Measurements from ENCODE around the gene NCLN.
"Not testable (repeated sequence)": the region's sequence is repeated elsewhere in the genome, so short reads cannot be mapped to it uniquely, and the experiment has no call there.

NCLN gene

GRCh38 chr19:3229888-3230496 is 44.3 kb downstream of the NCLN start:
- DNase-seq = no peak

DNA sequence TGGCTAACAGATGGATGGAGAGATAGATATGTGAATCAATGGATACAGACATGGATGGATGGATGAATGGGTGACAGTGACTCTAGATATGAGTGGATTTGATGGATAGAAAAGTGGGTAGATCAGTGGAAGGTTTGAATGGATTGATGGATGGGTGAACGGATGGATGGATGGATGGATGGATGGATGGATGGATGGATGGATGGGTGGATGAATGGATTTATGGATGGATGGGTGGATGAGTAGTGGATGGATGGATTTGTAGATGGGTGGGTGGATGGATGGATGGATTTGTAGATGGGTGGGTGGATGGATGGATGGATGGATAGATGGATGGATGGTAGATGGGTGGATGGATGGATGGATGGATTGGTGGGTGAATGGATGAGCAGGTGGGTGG is 45.6 kb downstream of the NCLN start:
- DNase-seq = no peak

DNA sequence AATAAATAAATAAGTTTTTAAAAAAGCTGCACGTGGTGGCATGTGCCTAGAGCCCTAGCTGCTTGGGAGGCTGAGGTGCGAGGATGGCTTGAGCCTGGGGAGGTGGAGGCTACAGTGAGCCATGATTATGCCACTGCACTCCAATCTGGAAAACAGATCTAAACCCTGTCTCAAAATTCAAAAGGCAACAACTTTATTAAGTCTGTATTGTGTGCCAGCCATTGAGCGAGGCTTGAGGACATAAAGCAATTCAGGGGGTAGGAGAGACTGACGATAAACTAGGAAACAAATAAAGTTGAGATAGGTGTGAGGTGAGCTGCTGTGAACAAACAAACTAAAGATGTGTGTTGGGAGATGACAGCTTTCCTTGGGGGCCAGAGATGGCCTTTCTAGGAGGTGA is 47.4 kb downstream of the NCLN start:
- no peak for DNase-seq

GRCh38 chr19:3233831-3234230 is 48.1 kb downstream of the NCLN start:
- DNase-seq = no peak

DNA sequence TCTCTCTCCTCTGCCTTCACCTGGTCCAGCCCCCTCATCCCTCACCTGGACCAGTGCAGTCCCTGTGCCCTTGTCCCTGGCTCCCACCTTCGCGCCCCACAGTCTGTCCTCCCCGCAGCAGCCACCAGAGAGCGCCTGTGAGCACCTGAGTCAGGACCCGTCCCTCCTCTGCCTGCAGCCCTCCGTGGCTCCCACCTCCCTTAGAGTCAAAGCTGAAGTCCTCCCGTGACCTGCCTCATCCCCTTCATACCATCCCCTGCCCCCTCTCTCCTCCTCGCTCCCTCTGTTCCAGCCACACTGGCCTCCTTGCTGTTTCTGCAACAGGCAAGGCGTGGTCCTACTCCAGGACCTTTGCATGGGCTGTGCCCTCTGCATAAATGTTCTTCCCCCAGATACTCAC is 49.1 kb downstream of the NCLN start:
- peak; percentile 66 for DNase-seq

GRCh38 chr19:3235604-3236003 is 49.9 kb downstream of the NCLN start:
- not testable (repeated sequence) for DNase-seq

- DNase-seq = no peak
These were observed 50.5 kb downstream of the NCLN start for GRCh38 chr19:3236272-3236671.

DNA sequence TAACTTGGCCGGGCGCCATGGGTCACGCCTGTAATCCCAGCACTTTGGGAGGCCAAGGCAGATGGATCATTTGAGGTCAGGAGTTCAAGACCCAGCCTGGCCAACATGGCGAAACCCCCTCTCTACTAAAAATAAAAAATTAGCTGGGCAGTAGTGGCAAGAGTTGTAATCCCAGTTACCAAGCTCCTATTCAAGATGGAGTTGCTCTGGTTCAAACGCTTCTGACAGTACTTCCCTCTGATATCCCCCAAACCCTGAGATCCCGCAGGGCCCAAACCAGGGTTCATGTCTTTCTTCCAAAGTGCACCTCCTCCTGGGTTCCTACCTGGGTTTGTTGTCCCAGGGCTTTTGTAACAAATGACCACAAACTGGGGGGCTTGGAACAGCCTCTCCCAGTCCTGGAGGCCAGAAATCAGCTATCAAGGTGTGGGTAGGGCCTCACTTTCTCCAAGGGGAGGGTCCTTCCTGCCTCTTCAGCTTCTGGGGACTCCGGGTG is 52.4 kb downstream of the NCLN start:
- no peak for DNase-seq

DNA sequence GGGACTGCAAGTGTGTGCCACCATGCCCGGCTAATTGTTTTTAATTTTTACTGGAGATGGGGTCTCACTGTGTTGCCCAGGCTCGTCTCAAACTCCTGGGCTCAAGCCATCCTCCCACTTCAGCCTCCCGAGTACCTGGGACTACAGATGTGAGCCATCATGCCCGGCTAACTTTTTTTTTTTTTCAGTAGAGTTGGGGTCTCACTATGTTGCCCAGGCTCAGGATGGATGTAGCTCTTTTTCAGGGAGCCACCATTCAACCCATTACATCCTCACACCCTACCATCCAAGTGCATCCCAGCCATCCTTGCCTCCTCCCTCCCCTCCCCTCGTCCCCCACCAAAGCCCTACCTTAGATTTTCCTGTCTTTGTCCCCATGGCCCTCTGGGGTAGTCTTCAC is 53.6 kb downstream of the NCLN start:
- no peak for DNase-seq

DNA sequence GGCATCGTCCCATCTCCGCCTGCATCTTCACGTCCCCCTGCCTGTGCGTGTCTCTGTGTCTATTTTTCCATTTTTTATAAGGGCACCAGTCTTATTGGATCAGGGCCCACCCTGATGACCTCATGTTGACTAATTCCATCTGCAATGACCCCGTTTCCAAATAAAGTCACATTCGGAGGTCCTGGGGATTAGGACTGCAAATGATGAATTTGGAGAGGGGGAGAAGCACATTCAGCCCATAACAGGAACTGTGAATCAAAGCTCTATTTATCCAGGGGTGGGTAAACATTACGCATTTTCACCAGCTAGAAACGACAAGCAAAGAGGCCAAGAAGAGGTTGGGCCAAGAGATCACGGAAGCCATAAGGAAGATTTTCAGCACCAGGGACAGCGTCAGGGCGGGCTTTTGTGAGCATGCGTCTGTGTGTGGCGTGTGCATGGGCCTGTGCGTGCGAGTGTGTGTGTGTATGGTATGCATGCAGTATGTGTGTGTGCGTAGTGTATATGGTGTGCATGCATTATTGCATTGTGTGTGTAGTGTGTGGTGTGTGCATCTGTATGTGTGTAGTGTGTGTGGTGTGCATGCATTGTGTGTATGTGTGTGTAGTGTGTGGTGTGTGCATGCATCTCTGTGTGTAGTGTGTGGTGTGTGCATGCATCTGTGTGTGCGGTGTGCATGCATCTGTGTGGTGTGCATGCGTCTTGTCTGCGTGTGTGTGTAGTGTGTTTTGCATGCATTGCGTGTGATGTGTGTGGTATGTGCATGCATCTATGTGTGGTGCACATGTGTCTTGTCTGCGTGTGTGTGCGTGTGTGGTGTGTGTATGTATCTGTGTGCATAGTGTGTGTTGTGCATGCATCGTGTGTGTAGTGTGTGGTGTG is 58.3 kb downstream of the NCLN start:
- DNase-seq = peak; percentile 72

DNA sequence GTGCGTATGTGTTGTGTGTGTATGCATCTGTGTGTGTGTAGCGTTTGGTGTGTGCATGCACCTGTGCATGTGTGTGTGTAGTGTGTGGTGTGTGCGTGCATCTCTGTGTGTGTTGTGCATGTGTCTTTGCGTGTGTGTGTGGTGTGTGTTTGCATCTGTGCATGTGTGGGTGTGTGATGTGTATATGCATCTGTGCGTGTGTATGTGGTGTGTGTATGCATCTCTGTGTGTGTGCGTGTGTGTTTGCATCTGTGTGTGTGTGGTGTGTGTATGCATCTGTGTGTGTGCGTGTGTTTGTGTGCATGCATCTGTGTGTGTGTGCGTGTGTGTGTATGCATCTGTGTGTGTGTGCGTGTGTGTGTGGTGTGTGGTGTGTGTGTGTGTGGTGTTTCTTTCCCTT is 59.3 kb downstream of the NCLN start:
- no peak for DNase-seq

DNA sequence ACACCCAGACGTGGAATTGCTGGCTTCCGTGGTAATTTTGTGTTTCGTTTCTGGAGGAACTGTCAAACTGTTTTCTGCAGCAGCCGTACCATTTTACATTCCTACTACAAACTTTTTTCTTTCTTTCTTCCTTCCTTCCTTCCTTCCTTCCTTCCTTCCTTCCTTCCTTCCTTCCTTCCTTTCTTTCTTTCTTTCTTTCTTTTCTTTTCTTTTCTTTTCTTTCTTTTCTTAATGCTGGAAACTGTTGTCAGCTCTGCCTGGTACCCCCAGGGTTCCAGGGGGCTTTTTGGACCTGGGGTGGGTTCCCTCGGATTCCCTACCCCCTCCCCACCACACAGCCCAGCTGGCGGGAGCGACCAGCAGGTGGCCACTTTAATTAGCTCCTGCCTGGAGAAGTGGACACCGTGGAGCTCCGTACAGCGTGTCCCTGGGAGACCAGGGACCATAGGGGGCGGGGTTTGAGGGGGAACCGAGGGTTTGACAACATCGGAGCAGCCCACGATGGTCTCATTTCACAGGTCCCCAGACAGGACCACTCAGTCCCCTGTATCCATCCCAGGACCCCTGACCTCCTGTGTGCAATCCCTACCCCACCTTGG is 63.1 kb downstream of the NCLN start:
- no peak for DNase-seq

DNA sequence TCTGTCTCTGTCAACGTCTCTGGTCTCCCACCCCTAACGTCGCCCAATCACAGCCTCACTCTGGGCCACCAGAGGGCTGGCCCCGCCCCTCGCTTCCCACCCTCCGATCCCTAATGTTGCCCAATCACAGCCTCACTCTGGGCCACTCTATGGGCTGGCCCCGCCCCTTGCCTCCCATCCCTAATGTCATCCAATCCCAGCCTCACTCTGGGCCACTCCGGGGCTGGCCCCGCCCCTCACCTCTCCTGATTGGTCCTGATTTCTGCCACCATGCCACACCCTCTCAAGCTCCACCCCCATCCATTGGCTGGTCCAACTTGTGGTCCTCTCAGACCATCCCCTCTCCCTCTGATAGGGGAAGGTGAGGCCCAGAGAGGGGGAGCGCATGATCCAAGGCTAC is 63.7 kb downstream of the NCLN start:
- DNase-seq = peak; percentile 53

DNA sequence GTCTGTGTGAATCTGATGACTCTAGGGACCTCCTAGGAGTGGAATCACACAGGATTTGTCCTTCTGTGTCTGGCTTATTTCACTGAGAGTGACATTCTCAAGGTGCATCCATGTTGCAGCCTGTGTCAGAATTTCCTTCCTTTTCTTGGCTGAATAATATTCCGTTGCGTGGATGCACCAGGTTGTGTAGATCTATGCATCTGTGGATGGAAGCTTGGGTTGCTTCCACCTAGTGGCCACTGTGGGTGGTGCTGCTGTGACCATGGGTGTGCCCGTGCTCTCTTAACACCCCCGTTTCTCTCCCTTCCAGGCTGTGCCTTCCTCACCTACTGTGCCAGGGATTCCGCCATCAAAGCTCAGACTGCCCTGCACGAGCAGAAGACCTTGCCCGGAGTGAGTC is 64.9 kb downstream of the NCLN start:
- DNase-seq = peak; percentile 67

DNA sequence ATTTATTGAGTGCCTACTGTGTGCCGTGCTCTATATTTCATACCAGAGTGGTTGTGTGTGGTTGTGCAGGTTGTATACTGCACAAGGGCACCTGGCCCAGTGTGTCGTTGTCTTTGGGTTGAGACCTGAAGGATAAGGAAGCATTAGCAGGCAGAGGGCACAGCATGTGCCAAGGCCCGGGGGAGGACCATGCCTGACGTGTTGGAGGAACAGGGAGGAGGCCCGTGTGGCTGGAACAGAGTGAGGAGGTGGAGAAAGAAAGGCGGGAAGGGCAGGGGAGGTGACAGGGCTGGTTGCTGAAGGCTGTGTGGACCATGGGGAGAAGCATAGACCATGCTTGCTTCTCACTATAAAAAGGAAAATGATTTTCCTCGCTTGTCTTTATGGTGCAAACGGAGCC is 65.5 kb downstream of the NCLN start:
- DNase-seq = no peak

DNA sequence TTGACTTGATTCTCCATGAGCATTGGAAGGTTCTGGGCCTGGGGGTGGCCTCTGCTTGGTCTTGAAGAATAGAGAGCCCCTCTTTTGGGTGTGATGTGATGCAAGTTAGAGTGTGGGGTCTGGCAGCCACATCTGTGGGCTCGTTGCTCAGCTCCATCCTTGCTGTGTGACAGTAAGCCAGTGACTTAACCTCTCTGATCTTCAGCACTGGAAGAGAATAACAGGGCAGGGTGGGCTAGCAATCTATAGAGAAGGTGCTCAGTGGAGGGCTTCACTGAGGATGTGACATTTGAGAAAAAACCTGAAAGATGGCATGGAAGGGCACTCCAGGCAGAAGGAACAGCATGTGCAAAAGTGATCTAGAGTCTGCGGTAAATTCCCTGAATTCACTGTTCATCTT is 66.9 kb downstream of the NCLN start:
- DNase-seq = no peak

DNA sequence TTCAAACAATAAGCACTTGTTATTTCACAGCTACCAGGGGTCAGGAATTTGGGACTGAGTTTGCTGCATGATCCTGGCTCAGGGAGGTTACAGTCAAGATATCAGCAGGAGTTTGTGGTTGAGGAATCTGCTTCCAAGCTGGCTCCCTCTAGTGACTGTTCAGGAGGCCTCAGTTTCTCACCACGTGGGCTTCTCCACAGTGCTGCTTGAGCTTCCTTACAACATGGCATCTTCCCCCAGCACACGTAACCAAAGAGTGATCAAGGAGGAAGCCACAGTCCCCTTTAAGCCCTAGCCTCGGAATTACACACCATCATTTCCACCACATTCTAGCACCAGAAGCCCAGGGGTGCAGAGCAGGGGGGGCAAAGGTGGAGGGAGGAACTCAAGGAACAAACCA is 67.5 kb downstream of the NCLN start:
- no peak for DNase-seq

DNA sequence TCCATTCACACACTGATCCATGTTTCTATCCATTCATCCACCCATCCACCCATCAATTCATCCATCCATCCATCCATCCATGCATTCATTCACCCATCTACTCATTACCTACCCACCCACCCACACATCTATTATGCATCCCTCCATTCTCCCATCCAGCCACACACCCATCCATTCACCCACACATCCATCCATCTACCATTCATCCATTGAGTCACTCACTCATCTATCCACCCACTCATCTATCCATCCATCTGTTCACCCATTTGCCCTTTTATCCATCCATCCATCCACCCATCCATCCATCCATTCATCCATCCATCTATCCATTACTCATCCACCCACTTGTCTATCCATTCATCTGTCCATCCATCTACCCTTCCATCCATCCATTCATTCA is 68.8 kb downstream of the NCLN start:
- no peak for DNase-seq

- no peak for DNase-seq
These were observed 71.3 kb downstream of the NCLN start for GRCh38 chr19:3257071-3257470.

Measured in activated CD4-positive, alpha-beta T cell treated with anti-CD3 and anti-CD28 coated beads for 48 hours (primary cell).